Lower leg skin (tissue), 4 donors: ENCODE data around the gene NSMCE1. TPM values are rescaled to one million over a fixed set of nuclear protein-coding genes. Genes with fewer than 3 reads are reported as not detected.
A peak's percentile ranks its signal among the peaks of the same experiment; 100 is the strongest.

Experiments
- DNase-seq, 2 donors: peaks; one replicate each; pipeline ENCODE4 v3.0.0-alpha.2; 2019; ENCODE audit warnings: low spot score in 2 of 2
- H3K4me3 ChIP-seq: fragments of 200-600 bp; sonication (generic); 2 replicates; pipeline ENCODE4 v1.5.1; 2017; ENCODE audit warnings: mild to moderate bottlenecking, low read depth; ENCODE audit not compliant: poor library complexity, severe bottlenecking
- POLR2A ChIP-seq, 2 donors: fragments of 450-650 bp; IDR thresholded peaks; one replicate each; pipeline ENCODE4 v1.6.1; 2016 to 2017; ENCODE audit warnings: antibody characterized with exemption in 2 of 2, mild to moderate bottlenecking in 1 of 2, moderate library complexity in 1 of 2
- WGBS, 2 donors: methylation state at CpG; one replicate each; pipeline ENCODE4 v1.1.5; 2018; 5-methylcytosine and 5-hydroxymethylcytosine counted together
- intact Hi-C: fragments of 100-400 bp; cut with DNase I; formaldehyde crosslinking; loops from one replicate; pipeline ENCODE4 v1.15.0; 2023; ENCODE audit warnings: low total_unique reads
- total RNA-seq, 4 donors: library from RNA; depleted of rRNA; stranded (reverse); fragments of >200 nt; gene quantifications; one replicate each; pipeline ENCODE4 v1.1.0, GENCODE V29; 2016
- TF ChIP-seq, protein P1 (sequence below), 3 donors: fragments of 450-650 bp; IDR thresholded peaks; one replicate each; pipeline ENCODE4 v1.5.1; 2016; ENCODE audit warnings: antibody characterized with exemption in 3 of 3, mild to moderate bottlenecking in 3 of 3, moderate library complexity in 2 of 3

NSMCE1 gene
- total RNA-seq, 4 donors from 2014 or later = 17.3 to 29.2 (median 21.1) TPM

DNA sequence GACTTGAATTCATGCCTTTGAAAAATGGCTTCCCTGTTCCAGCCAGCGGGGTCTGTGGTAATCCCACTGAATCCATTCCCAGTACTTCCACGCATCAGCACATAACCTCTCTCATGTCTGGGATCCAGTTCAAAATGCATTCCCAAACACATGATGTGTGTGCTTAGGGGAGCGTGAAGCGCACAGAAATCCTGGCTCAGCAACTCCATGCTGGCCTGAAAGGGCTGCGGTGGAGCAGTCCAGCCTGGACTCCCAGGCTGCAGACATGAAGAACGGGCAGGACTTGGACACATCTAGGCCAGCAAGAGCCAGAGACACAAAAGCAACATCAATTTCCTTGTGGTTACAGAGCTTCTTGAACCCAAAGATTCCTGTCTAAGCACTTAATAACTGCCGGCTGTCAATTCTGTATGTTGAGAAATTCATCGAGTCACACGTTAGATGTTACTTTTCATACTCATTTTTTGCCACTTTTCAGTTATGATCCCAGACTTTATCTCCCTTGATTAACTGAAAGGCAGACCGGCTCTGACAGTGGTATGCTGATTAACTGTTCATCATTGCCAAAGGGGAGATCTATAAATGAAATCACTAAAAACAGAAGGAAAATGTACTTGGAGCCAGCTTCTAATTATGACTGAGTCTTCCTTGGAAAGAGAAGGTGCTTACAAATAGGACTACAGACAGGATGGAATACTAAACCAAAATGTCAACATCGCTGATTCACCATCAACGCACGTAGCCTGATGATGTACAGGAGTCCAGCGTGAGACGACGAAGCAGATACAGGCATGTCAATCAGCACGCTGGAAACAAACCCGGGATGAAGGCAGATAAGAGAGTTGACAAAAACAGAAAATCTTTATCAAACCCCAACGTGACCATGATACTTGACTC, 23.0 kb downstream of the NSMCE1 start:
- intact Hi-C loops = no loop called here
- peak; percentile 49 to 86 for DNase-seq
- H3K4me3 ChIP-seq = no peak overlapping the region
- 59 to 65% methylated on average over 19 of the region's 19 CpGs for WGBS, 2 donors
- TF ChIP-seq POLR2A (IDR thresholded peaks at IDR 0.05) = no peak
- TF ChIP-seq, protein P1, sequence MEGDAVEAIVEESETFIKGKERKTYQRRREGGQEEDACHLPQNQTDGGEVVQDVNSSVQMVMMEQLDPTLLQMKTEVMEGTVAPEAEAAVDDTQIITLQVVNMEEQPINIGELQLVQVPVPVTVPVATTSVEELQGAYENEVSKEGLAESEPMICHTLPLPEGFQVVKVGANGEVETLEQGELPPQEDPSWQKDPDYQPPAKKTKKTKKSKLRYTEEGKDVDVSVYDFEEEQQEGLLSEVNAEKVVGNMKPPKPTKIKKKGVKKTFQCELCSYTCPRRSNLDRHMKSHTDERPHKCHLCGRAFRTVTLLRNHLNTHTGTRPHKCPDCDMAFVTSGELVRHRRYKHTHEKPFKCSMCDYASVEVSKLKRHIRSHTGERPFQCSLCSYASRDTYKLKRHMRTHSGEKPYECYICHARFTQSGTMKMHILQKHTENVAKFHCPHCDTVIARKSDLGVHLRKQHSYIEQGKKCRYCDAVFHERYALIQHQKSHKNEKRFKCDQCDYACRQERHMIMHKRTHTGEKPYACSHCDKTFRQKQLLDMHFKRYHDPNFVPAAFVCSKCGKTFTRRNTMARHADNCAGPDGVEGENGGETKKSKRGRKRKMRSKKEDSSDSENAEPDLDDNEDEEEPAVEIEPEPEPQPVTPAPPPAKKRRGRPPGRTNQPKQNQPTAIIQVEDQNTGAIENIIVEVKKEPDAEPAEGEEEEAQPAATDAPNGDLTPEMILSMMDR (IDR thresholded peaks at IDR 0.05) = no peak

DNA sequence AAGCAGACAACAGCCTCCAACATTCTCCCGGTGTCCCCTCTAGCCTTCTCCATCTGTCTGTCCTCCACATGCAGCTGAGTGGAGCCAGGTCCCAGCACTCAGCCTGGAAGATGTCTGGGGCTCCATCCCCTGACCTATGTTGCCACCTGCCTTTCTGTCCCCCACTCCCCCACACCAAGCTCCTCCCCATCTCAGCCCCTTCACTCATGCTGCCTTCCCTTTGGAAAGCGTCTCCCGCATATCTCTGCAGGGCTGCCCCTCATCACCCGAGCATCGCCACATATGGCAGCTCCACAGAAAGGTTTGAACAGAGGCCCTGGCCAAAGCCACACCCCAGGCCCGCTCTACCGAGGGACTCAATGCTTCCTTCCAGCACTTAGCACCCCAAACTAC, 24.2 kb downstream of the NSMCE1 start:
- H3K4me3 ChIP-seq = no peak overlapping the region
- peak in 1 of 2 donors; percentile 74 for DNase-seq
- intact Hi-C loops = no loop called here
- TF ChIP-seq, protein P1 (IDR thresholded peaks at IDR 0.05) = no peak
- TF ChIP-seq POLR2A (IDR thresholded peaks at IDR 0.05) = no peak
- WGBS, 2 donors = 89 to 95% methylated on average over 7 of the region's 7 CpGs

DNA sequence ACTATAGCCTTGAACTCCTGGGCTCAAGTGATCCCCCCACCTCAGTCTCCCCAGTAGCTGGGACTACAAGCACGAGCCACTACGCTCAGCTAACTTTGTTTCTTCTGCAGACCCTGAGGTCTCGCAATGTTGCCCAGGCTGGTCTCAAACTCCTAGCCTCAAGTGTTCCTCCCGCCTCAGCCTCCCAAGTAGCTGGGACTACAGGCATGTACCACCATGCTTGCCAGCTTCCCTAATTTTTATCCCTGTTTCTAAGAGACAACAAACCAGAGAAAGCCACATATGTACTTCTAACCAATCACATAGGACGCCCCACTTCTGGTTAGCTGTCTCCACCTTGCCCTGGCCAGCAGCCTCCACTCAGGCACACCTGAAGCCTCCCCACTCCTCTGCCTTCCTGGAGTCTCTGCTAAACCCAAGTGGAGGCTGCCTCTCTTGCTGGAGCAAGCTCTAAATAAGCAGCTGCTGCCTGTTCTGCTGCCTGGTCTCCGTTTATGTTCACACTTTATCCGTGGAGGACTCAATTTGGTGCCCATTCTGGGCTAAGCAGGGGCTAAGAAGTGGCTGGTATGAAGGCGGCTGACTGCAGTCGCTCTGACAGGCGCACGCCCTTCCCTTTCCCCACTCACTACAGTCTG, 24.7 kb downstream of the NSMCE1 start:
- H3K4me3 ChIP-seq = no peak overlapping the region
- DNase-seq = peak in 1 of 2 donors; percentile 67
- intact Hi-C loops = no loop called here
- TF ChIP-seq, protein P1 (IDR thresholded peaks at IDR 0.05) = no peak
- WGBS, 2 donors = 96% methylated on average over 11 of the region's 11 CpGs

DNA sequence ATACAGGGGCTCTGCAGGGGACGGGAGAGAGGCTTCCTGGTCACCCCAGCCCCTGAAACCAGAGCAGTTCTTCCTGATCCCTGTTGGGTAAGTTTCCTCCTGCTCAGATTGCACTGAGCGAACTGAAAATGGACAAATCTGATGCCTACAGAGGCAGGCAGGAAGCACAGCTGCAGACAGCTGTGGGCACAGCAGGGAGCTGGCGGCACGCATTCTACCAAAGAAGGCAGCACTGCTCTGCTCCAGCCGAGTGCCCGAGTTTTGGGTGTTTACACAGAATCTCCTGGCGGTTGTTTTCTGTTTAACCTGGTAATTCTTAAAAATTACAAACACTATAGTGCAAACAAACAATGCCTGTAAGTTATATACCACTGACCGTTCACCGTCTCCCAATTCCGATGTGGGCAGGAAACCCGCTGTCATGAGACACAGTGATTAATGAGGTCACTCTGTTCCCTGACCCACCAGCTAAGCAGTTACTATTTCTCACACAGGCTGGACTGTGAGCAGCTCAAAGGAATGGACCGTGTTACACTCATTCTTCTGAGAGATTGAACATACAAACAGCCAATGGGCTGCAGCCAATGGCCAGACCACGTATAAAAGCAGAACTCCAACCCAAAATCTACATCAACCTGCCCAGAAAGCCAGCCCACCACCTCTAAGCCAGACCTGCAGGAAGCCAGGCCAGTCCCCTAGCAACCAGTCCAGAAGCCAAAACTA, 25.5 kb downstream of the NSMCE1 start:
- 46 to 54% methylated on average over 13 of the region's 13 CpGs for WGBS, 2 donors
- TF ChIP-seq, protein P1 (IDR thresholded peaks at IDR 0.05) = no peak
- no peak for TF ChIP-seq POLR2A (IDR thresholded peaks at IDR 0.05)
- no peak overlapping the region for H3K4me3 ChIP-seq
- intact Hi-C loops = no loop called here
- DNase-seq = peak in 1 of 2 donors; percentile 86

DNA sequence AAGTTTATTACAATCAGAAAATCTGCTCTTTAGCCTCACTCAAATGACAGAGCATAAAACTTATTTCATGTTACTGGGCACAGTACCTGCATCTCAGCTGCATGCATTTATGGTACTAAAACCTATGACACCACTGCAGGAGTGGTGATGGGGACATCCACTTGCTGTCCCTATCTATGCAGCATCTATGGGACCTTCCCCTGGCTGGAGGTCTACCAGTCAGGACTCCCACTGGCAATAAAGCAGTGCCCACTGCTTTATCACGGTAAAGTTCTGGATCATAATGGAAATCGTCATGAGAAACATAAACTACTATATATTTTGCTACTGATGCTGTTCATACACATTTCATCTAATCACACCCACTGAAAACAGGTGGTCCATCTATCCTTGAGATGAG, 26.2 kb downstream of the NSMCE1 start:
- DNase-seq = no peak
- H3K4me3 ChIP-seq = no peak overlapping the region
- intact Hi-C loops = no loop called here
- 88% methylated on average over 2 of the region's 2 CpGs for WGBS, 2 donors
- TF ChIP-seq POLR2A (IDR thresholded peaks at IDR 0.05) = no peak
- TF ChIP-seq, protein P1 (IDR thresholded peaks at IDR 0.05) = no peak
